OCI-LY7 (cell line): Measurements from ENCODE around the gene RBM47. TPM values are rescaled to one million over a fixed set of nuclear protein-coding genes. Genes with fewer than 3 reads are reported as not detected.

Experiments used
- BruUV-seq: library from RNA; stranded (reverse); fragments of 400-500 nt; replicated peaks from 2 replicates; lab custom pipeline; 2021; lab: Mats Ljungman, UMichigan
- CTCF ChIA-PET: fragments of 300-600 bp; sonication (Branson Sonifier 250); formaldehyde crosslinking; loops from one replicate; lab custom pipeline; 2022; ENCODE audit warnings: antibody characterized with exemption; ENCODE audit not compliant: unreplicated experiment; lab: Charles Lee
- POLR2A ChIA-PET: fragments of 300-600 bp; sonication (Branson Sonifier 250); formaldehyde crosslinking; loops from one replicate; lab custom pipeline; 2022; ENCODE audit warnings: antibody characterized with exemption; lab: Charles Lee
- DNase-seq: peaks from one replicate; pipeline ENCODE4 v3.0.0-alpha.2; 2015; ENCODE audit warnings: low spot score
- H2AFZ ChIP-seq: fragments of 200-600 bp; sonication (generic), shearing (Covaris generic); 2 replicates; pipeline ENCODE4 v1.6.1; 2014; ENCODE audit warnings: mild to moderate bottlenecking, antibody characterized with exemption, low read length, moderate library complexity
- H3K27ac ChIP-seq: fragments of 200-600 bp; sonication (generic); 2 replicates; pipeline ENCODE4 v1.5.1; 2014; ENCODE audit warnings: mixed run types, low read depth, mild to moderate bottlenecking, moderate library complexity, low read length, inconsistent platforms; ENCODE audit not compliant: poor library complexity, severe bottlenecking
- H3K36me3 ChIP-seq: fragments of 200-600 bp; sonication (generic); 2 replicates; pipeline ENCODE4 v1.6.1; 2014; ENCODE audit warnings: mild to moderate bottlenecking, antibody characterized with exemption, low read length, moderate library complexity, mixed read lengths; ENCODE audit not compliant: insufficient read depth
- H3K4me1 ChIP-seq: fragments of 200-600 bp; sonication (generic); 2 replicates; pipeline ENCODE4 v1.5.1; 2014; ENCODE audit warnings: mild to moderate bottlenecking, low read length; ENCODE audit not compliant: insufficient read depth, poor library complexity, severe bottlenecking
- H3K4me2 ChIP-seq: fragments of 200-600 bp; sonication (generic); 2 replicates; pipeline ENCODE4 v1.6.1; 2014; ENCODE audit warnings: mild to moderate bottlenecking, low read length
- H3K4me3 ChIP-seq: fragments of 200-600 bp; sonication (generic); 2 replicates; pipeline ENCODE4 v1.5.1; 2014; ENCODE audit warnings: mild to moderate bottlenecking, low read depth, low read length; ENCODE audit not compliant: poor library complexity, severe bottlenecking
- H3K79me2 ChIP-seq: fragments of 200-600 bp; sonication (generic); 2 replicates; pipeline ENCODE4 v1.6.1; 2016; ENCODE audit warnings: low read depth, mild to moderate bottlenecking, low read length, moderate library complexity, mixed read lengths; ENCODE audit not compliant: insufficient read depth
- H3K9me2 ChIP-seq: fragments of 200-600 bp; sonication (generic); 2 replicates; pipeline ENCODE4 v1.6.1; 2016; ENCODE audit warnings: mild to moderate bottlenecking, low read length, mixed read lengths; ENCODE audit not compliant: insufficient read depth
- H3K9me3 ChIP-seq: fragments of 200-600 bp; sonication (generic); 2 replicates; pipeline ENCODE4 v1.6.1; 2014; ENCODE audit warnings: mild to moderate bottlenecking, mixed run types, low read length, mixed read lengths
- H4K20me1 ChIP-seq: fragments of 200-600 bp; sonication (generic); 2 replicates; pipeline ENCODE4 v1.6.1; 2014; ENCODE audit warnings: mild to moderate bottlenecking, antibody characterized with exemption, low read length, moderate library complexity, mixed read lengths; ENCODE audit not compliant: insufficient read depth
- EZH2phosphoT487 ChIP-seq: fragments of 200-600 bp; sonication (generic); IDR thresholded peaks from 2 replicates; pipeline ENCODE4 v1.6.1; 2018; ENCODE audit warnings: low read depth, borderline replicate concordance, mild to moderate bottlenecking, mixed run types, antibody characterized with exemption, low read length, moderate library complexity, mixed read lengths
- intact Hi-C: fragments of 100-400 bp; cut with micrococcal nuclease; formaldehyde crosslinking; loops from one replicate; pipeline ENCODE4 v1.10.0; 2022; ENCODE audit not compliant: unreplicated experiment
- total RNA-seq, 2 experiments: library from RNA; depleted of rRNA in 1 of 2; stranded (reverse); fragments of >200 nt in 1 of 2; shearing (Covaris generic) in 1 of 2; gene quantifications; 2 replicates each; pipeline ENCODE4 v1.2.3, GENCODE V29; 2014 to 2022
- TF ChIP-seq, protein P1 (sequence below): fragments of 200-600 bp; sonication (generic); conservative IDR thresholded peaks from 2 replicates; pipeline ENCODE4 v1.5.1; 2014; ENCODE audit warnings: mild to moderate bottlenecking, antibody characterized with exemption, low read length, moderate library complexity, mixed read lengths

RBM47 gene
- total RNA-seq, 2 experiments from 2014 or later, result 5.3 to 14.2 TPM

DNA sequence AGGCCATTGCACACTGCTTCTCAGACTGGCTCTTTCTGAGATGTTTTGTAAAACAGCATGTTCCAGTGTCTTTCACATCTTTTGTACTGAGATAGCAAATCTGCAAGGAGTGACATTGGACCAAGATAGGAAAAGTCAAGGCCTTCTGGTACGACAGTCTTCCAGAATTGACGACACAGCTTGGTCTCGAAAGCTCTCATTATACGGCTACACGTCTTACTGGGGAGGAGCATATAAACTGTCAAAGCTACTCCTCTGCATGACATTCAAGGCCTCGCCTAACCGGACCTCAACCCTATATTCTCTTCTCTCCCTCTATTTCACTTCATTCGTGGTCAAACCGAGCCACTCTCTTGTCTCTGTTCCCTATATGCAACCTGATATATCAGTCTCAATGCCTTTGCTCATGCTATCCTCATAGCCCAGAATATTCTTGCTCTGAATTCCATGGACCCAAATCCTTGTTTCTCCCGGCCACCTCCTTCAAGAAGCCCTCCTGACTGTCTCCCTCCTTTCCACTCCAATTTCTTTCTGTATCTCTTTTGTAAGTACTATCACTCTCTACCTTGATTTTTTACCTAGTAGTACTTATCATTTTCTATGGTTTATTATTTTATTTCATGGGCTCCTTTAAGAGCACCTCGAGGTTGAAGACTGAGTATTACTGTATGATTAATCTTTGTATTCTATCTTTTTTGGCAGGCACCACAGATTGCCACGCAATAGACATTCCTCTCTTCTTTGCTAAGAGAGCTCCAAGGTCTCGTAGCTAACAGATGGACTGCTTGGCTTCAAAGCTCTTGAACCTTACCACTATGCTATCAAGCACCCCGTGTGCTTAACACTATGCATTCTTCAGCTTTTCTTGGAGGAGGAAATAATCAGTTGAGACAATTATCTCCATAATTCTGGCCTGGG is 35.1 kb downstream of the RBM47 start:
- Histone ChIP-seq H3K4me2 (no peak overlapping the region), H3K36me3 (no peaks in the 10 kb centered on the region), H3K9me2 (no peaks in the 10 kb centered on the region), H4K20me1 (no peaks in the 10 kb centered on the region), H3K4me3 (no peak overlapping the region), H3K9me3 (no peaks in the 10 kb centered on the region), H3K4me1 (peaks cover 3% of the 10 kb centered on the region), H3K27ac (no peak overlapping the region), H2AFZ (no peak overlapping the region), H3K79me2 (no peaks in the 10 kb centered on the region)
- ChIA-PET POLR2A (interaction anchor here (1.4 kb wide), 1 partner anchor 79 kb away, joined by 3 read pairs; no protein-coding TSS in a partner anchor), CTCF (no interaction called here)
- intact Hi-C loops, result no loop called here
- no TSS peak for BruUV-seq
- no peak for DNase-seq
- TF ChIP-seq, protein P1, sequence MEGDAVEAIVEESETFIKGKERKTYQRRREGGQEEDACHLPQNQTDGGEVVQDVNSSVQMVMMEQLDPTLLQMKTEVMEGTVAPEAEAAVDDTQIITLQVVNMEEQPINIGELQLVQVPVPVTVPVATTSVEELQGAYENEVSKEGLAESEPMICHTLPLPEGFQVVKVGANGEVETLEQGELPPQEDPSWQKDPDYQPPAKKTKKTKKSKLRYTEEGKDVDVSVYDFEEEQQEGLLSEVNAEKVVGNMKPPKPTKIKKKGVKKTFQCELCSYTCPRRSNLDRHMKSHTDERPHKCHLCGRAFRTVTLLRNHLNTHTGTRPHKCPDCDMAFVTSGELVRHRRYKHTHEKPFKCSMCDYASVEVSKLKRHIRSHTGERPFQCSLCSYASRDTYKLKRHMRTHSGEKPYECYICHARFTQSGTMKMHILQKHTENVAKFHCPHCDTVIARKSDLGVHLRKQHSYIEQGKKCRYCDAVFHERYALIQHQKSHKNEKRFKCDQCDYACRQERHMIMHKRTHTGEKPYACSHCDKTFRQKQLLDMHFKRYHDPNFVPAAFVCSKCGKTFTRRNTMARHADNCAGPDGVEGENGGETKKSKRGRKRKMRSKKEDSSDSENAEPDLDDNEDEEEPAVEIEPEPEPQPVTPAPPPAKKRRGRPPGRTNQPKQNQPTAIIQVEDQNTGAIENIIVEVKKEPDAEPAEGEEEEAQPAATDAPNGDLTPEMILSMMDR, result no peak
- no peak for TF ChIP-seq EZH2phosphoT487

DNA sequence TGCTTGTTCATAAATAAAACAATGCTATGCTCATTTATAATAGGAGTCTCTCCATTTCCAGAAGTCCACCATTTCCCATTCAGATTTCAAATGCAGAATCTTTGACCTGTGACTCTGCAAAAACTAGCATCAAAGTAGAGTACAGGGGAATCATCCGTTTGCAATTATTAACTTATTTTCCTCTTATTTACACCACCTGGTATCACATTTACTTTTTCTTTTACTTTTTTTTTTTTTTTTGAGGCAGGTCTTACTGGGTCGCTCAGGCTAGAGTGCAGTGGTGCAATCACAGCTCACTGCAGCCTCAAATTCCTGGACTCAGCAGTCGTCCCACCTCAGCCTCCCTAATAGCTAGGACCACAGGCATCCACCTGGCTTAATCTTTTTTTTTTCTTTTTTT is 37.6 kb downstream of the RBM47 start:
- Histone ChIP-seq H3K9me2 (no peaks in the 10 kb centered on the region), H3K79me2 (no peaks in the 10 kb centered on the region)

More for the DNA sequence above, 37.6 kb downstream of the RBM47 start:
- Histone ChIP-seq H2AFZ (no peak overlapping the region), H3K36me3 (no peaks in the 10 kb centered on the region), H3K4me3 (no peak overlapping the region), H3K4me1 (peaks cover 3% of the 10 kb centered on the region), H3K4me2 (no peak overlapping the region), H3K27ac (no peak overlapping the region), H4K20me1 (no peaks in the 10 kb centered on the region), H3K9me3 (no peaks in the 10 kb centered on the region)
- intact Hi-C loops, result no loop called here
- ChIA-PET POLR2A (interaction anchor here (0.7 kb wide), 2 partner anchors 129 to 354 kb away, joined by 3 read pairs; no protein-coding TSS in a partner anchor), CTCF (no interaction called here)
- TF ChIP-seq, protein P1, result no peak
- no peak for TF ChIP-seq EZH2phosphoT487
- DNase-seq, result no peak
- BruUV-seq, result no TSS peak
